ENCODE measurements around the gene ZNF444.

DNA sequence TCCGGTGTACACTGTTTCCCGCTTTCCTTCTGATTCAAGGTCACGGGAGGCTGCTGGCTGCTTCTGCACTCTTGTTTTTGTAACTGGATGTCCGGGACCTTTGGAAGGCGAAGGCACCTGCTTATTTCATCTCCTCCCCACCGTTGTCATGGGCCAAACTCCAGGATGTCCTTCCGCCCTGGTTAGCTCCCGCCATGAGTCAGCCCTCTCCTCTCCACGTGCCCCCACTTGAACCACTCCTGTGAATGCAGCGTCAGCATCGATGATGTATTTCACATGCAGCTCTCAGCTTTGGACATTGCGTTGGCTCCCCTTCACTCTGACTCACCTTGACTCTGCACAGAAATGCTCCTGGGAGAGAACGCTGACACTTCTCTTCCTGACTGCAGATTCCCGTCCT lies 29.2 kb downstream of the ZNF444 start:
- TF ChIP-seq GABPA (IDR thresholded peaks at IDR 0.05 in 1 of 2, conservative IDR thresholded peaks at IDR 0.05 in 1 of 2) (no peak), SP1 (IDR thresholded peaks at IDR 0.05) (no peak), FOXA1 (IDR thresholded peaks at IDR 0.05) (no peak), RAD21 (IDR thresholded peaks at IDR 0.05) (no peak), YY1 (IDR thresholded peaks at IDR 0.05) (no peak), EGR1 (IDR thresholded peaks at IDR 0.05; ENCODE audit: low read depth in 2 of 2) (no peak), TAF1 (conservative IDR thresholded peaks at IDR 0.05) (no peak), JUND (IDR thresholded peaks at IDR 0.05) (no peak), HNF4A (conservative IDR thresholded peaks at IDR 0.05) (no peak)
- TF ChIP-seq, protein P1, sequence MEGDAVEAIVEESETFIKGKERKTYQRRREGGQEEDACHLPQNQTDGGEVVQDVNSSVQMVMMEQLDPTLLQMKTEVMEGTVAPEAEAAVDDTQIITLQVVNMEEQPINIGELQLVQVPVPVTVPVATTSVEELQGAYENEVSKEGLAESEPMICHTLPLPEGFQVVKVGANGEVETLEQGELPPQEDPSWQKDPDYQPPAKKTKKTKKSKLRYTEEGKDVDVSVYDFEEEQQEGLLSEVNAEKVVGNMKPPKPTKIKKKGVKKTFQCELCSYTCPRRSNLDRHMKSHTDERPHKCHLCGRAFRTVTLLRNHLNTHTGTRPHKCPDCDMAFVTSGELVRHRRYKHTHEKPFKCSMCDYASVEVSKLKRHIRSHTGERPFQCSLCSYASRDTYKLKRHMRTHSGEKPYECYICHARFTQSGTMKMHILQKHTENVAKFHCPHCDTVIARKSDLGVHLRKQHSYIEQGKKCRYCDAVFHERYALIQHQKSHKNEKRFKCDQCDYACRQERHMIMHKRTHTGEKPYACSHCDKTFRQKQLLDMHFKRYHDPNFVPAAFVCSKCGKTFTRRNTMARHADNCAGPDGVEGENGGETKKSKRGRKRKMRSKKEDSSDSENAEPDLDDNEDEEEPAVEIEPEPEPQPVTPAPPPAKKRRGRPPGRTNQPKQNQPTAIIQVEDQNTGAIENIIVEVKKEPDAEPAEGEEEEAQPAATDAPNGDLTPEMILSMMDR (IDR thresholded peaks at IDR 0.05; ENCODE audit: low read depth, low read length, missing input control): no peak
- TF ChIP-seq, protein P2, sequence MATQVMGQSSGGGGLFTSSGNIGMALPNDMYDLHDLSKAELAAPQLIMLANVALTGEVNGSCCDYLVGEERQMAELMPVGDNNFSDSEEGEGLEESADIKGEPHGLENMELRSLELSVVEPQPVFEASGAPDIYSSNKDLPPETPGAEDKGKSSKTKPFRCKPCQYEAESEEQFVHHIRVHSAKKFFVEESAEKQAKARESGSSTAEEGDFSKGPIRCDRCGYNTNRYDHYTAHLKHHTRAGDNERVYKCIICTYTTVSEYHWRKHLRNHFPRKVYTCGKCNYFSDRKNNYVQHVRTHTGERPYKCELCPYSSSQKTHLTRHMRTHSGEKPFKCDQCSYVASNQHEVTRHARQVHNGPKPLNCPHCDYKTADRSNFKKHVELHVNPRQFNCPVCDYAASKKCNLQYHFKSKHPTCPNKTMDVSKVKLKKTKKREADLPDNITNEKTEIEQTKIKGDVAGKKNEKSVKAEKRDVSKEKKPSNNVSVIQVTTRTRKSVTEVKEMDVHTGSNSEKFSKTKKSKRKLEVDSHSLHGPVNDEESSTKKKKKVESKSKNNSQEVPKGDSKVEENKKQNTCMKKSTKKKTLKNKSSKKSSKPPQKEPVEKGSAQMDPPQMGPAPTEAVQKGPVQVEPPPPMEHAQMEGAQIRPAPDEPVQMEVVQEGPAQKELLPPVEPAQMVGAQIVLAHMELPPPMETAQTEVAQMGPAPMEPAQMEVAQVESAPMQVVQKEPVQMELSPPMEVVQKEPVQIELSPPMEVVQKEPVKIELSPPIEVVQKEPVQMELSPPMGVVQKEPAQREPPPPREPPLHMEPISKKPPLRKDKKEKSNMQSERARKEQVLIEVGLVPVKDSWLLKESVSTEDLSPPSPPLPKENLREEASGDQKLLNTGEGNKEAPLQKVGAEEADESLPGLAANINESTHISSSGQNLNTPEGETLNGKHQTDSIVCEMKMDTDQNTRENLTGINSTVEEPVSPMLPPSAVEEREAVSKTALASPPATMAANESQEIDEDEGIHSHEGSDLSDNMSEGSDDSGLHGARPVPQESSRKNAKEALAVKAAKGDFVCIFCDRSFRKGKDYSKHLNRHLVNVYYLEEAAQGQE (IDR thresholded peaks at IDR 0.05): no peak
- TF ChIP-seq, protein P3, sequence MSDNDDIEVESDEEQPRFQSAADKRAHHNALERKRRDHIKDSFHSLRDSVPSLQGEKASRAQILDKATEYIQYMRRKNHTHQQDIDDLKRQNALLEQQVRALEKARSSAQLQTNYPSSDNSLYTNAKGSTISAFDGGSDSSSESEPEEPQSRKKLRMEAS (IDR thresholded peaks at IDR 0.05): no peak
- TF ChIP-seq, protein P4, sequence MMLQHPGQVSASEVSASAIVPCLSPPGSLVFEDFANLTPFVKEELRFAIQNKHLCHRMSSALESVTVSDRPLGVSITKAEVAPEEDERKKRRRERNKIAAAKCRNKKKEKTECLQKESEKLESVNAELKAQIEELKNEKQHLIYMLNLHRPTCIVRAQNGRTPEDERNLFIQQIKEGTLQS (IDR thresholded peaks at IDR 0.05): no peak
- TF ChIP-seq, protein P5, sequence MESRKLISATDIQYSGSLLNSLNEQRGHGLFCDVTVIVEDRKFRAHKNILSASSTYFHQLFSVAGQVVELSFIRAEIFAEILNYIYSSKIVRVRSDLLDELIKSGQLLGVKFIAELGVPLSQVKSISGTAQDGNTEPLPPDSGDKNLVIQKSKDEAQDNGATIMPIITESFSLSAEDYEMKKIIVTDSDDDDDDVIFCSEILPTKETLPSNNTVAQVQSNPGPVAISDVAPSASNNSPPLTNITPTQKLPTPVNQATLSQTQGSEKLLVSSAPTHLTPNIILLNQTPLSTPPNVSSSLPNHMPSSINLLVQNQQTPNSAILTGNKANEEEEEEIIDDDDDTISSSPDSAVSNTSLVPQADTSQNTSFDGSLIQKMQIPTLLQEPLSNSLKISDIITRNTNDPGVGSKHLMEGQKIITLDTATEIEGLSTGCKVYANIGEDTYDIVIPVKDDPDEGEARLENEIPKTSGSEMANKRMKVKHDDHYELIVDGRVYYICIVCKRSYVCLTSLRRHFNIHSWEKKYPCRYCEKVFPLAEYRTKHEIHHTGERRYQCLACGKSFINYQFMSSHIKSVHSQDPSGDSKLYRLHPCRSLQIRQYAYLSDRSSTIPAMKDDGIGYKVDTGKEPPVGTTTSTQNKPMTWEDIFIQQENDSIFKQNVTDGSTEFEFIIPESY (IDR thresholded peaks at IDR 0.05): no peak
